ENCODE data around the gene ARL13B.
"Not testable (repeated sequence)": the region's sequence is repeated elsewhere in the genome, so short reads cannot be mapped to it uniquely, and the experiment has no call there.

ARL13B gene

GRCh38 chr3:93979850-93980676 is at the start of gene ARL13B:
TSS of gene ARL13B (plus strand) at chr3:93980155. CDS start at chr3:93980424, 269 bp downstream.
- Mint-ChIP-seq H3K4me1 (ENCODE audit: low read depth) (peaks cover 15% of the 10 kb centered on the region), H3K4me3 (peak within 1 kb of the TSS; percentile 89), H3K27ac (peak within 1 kb of the TSS; percentile 85), H3K9me3 (no peaks in the 10 kb centered on the region), H3K27me3 (no peaks in the 10 kb centered on the region), H3K36me3 (ENCODE audit: low read depth) (peaks cover 5% of the 10 kb centered on the region)
- DNase-seq: peak; percentile 91

DNA sequence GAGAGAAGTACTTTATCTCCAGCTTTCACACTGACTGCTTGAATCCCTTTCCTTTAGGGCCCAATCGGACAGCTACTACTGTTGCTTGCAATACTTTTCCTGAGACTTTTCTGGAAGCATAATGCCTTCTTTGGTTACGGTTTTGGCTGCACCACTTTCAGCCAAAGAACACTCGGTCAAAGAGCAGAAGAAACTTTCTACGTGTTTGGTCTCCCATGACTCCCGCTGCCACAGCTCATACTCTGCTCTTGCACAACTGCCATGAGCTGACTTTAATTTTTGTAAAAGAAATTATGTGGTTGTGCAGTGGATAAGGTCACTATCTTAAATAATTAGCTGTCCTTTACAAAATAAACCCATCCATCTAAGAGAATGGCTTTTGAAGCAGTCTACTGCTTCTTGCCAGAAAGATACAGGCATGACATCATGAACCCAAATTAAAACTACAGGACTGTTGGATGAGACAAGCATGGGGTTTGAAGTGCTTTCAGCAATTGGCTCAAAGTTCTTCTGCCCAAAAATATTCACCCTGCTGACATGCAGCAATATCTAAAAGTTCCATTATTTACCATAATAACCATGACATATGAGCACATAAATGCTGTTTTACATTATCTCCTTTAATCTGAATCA is 48.2 kb upstream of the ARL13B start:
- no peaks in the 10 kb centered on the region for H3K4me1 Mint-ChIP-seq (ENCODE audit: low read depth)
- H3K27ac Mint-ChIP-seq: no peak overlapping the region
- no peak overlapping the region for H3K4me3 Mint-ChIP-seq
- no peaks in the 10 kb centered on the region for H3K36me3 Mint-ChIP-seq (ENCODE audit: low read depth)
- no peaks in the 10 kb centered on the region for H3K27me3 Mint-ChIP-seq
- H3K9me3 Mint-ChIP-seq: no peaks in the 10 kb centered on the region
- DNase-seq: no peak

DNA sequence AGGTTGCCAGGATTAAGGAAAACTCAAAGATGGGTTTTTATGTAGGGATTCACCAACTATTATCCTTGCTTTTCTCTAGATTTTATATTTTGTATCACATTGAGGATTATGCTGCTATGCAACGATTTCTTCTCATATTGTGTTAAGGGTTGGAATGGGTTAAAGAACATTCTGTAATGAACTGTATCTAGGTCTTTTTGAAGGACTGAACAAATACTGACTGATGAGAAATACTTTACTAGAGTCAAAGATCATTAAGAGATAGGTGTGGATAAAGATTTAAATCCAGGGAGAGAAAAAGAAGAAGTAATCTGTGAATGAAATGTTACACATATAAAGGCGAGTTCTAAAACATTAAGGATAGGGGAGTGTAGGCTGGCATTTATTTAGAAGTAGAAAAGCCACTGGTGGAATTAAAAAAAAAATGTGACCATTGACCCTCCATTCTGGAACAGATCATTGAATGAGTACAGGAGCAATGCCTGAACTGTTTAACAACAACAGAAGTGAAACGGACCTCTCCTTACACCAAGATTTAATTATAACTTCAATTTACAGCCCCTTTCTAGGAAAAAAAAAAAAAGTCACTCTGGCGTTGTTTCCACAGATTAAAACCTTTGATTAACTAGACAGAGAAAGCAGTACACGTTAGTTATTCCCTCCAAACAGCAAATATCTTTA is 45.4 kb upstream of the ARL13B start:
- Mint-ChIP-seq H3K4me1 (ENCODE audit: low read depth) (no peaks in the 10 kb centered on the region), H3K36me3 (ENCODE audit: low read depth) (no peaks in the 10 kb centered on the region), H3K4me3 (no peak overlapping the region), H3K9me3 (no peaks in the 10 kb centered on the region), H3K27me3 (no peaks in the 10 kb centered on the region), H3K27ac (no peak overlapping the region)
- DNase-seq: no peak

DNA sequence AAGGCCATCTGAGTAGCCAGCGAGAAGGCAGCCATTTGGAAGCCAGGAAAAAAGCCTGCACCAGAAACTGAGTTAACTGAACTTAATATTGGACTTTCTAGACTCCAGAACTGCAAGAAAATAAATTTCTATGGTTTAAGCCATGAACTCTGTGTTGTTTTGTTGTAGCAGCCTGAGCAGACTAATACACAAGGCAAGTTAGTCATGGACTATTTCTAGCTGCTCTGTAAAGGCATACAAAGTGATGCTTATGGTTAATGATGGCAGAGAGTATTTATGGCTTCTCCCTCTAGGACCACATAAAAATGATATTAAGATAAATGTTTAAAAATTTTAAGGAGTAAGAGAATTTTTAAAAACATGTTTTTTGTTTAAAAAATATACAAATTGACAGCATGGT is 43.4 kb upstream of the ARL13B start:
- no peak overlapping the region for H3K27ac Mint-ChIP-seq

GRCh38 chr3:93937485-93937884 is 42.5 kb upstream of the ARL13B start:
- H3K9me3 Mint-ChIP-seq; H3K4me3 Mint-ChIP-seq; H3K36me3 Mint-ChIP-seq (ENCODE audit: low read depth); H3K27me3 Mint-ChIP-seq; DNase-seq; H3K27ac Mint-ChIP-seq; H3K4me1 Mint-ChIP-seq (ENCODE audit: low read depth): not testable (repeated sequence)

More for the DNA sequence above, 43.4 kb upstream of the ARL13B start:
- H3K4me3 Mint-ChIP-seq: no peak overlapping the region
- no peaks in the 10 kb centered on the region for H3K4me1 Mint-ChIP-seq (ENCODE audit: low read depth)
- no peaks in the 10 kb centered on the region for H3K9me3 Mint-ChIP-seq
- no peak for DNase-seq
- no peaks in the 10 kb centered on the region for H3K27me3 Mint-ChIP-seq
- H3K36me3 Mint-ChIP-seq (ENCODE audit: low read depth): no peaks in the 10 kb centered on the region

GRCh38 chr3:93949958-93950357 is 30.0 kb upstream of the ARL13B start:
- not testable (repeated sequence) for DNase-seq; H3K36me3 Mint-ChIP-seq (ENCODE audit: low read depth); H3K4me1 Mint-ChIP-seq (ENCODE audit: low read depth); H3K27ac Mint-ChIP-seq; H3K4me3 Mint-ChIP-seq; H3K9me3 Mint-ChIP-seq
- peaks cover 30% of the 10 kb centered on the region for H3K27me3 Mint-ChIP-seq

- peaks cover 15% of the 10 kb centered on the region for H3K27me3 Mint-ChIP-seq
- H3K4me3 Mint-ChIP-seq: no peak overlapping the region
- H3K9me3 Mint-ChIP-seq: no peaks in the 10 kb centered on the region
- no peak overlapping the region for H3K27ac Mint-ChIP-seq
- no peaks in the 10 kb centered on the region for H3K36me3 Mint-ChIP-seq (ENCODE audit: low read depth)
- no peak for DNase-seq
- H3K4me1 Mint-ChIP-seq (ENCODE audit: low read depth): no peaks in the 10 kb centered on the region
These were observed 18.9 kb upstream of the ARL13B start for GRCh38 chr3:93961026-93961425.

DNA sequence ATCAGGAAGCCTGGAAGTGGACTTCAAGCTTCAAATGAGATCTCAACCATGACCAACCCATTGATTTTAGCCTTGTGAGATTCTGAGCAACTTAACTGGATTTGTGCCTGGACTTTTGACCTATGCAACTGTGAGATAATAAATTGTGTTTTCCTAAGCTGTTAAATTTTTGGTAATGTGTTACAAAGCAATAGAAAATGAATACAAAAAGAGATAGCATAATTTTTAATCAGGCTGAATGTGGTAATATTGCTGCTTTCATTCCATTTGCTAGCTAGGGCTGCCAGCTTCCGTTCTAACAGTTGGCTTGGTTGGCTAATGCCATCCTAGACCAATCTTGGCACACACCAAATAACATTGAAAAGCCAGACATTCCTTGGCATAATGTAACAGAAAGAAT is 18.5 kb upstream of the ARL13B start:
- no peak overlapping the region for H3K4me3 Mint-ChIP-seq
- DNase-seq: no peak
- H3K36me3 Mint-ChIP-seq (ENCODE audit: low read depth): no peaks in the 10 kb centered on the region
- H3K9me3 Mint-ChIP-seq: no peaks in the 10 kb centered on the region
- peaks cover 15% of the 10 kb centered on the region for H3K27me3 Mint-ChIP-seq
- no peaks in the 10 kb centered on the region for H3K4me1 Mint-ChIP-seq (ENCODE audit: low read depth)
- H3K27ac Mint-ChIP-seq: no peak overlapping the region

GRCh38 chr3:93962798-93963197 is 17.2 kb upstream of the ARL13B start:
- H3K27me3 Mint-ChIP-seq: peaks cover 11% of the 10 kb centered on the region

GRCh38 chr3:93965106-93965505 is 14.8 kb upstream of the ARL13B start:
- H3K27me3 Mint-ChIP-seq; H3K36me3 Mint-ChIP-seq (ENCODE audit: low read depth); H3K4me1 Mint-ChIP-seq (ENCODE audit: low read depth); H3K27ac Mint-ChIP-seq; H3K9me3 Mint-ChIP-seq; DNase-seq; H3K4me3 Mint-ChIP-seq: not testable (repeated sequence)

More at GRCh38 chr3:93962798-93963197, 17.2 kb upstream of the ARL13B start:
- H3K36me3 Mint-ChIP-seq (ENCODE audit: low read depth): no peaks in the 10 kb centered on the region
- DNase-seq: no peak
- no peaks in the 10 kb centered on the region for H3K9me3 Mint-ChIP-seq
- H3K4me1 Mint-ChIP-seq (ENCODE audit: low read depth): no peaks in the 10 kb centered on the region
- H3K27ac Mint-ChIP-seq: no peak overlapping the region
- no peak overlapping the region for H3K4me3 Mint-ChIP-seq

DNA sequence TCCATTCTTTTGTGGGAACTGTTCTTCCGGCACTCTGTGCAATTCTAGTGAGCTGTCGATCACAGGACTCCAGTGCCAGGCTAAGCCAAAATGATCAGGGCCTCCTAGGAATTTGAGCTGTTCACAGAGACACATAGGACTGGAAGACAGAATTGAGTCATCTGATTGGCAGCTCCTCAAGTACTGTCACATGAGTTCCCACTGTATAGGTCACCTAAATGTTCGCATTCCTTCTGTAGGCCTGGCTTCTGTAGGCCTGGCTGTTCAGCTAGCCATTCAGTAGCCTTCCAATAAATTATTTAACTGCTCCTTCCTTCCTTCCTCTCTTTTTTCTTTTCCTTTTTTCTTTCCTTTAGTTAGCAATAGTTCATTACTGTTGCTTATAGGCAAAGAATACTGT is 10.5 kb upstream of the ARL13B start:
- DNase-seq: no peak
- Mint-ChIP-seq H3K4me3 (no peak overlapping the region), H3K27ac (no peak overlapping the region), H3K4me1 (ENCODE audit: low read depth) (peaks cover 12% of the 10 kb centered on the region), H3K9me3 (no peaks in the 10 kb centered on the region), H3K36me3 (ENCODE audit: low read depth) (no peaks in the 10 kb centered on the region), H3K27me3 (peaks cover 22% of the 10 kb centered on the region)

- no peak overlapping the region for H3K4me3 Mint-ChIP-seq
- H3K9me3 Mint-ChIP-seq: no peaks in the 10 kb centered on the region
These were observed 10.0 kb upstream of the ARL13B start for GRCh38 chr3:93969997-93970396.

GRCh38 chr3:93973131-93974126 is 6.5 kb upstream of the ARL13B start, which contains the start of gene PROS1:
TSS of gene PROS1 (minus strand) at chr3:93973896. CDS start at chr3:93973749, 147 bp downstream.
- H3K27ac Mint-ChIP-seq: peak within 1 kb of the TSS; percentile 70
- DNase-seq: peak; percentile 63

More at GRCh38 chr3:93969997-93970396, 10.0 kb upstream of the ARL13B start:
- Mint-ChIP-seq H3K27me3 (peaks cover 20% of the 10 kb centered on the region), H3K27ac (no peak overlapping the region), H3K4me1 (ENCODE audit: low read depth) (peaks cover 12% of the 10 kb centered on the region), H3K36me3 (ENCODE audit: low read depth) (no peaks in the 10 kb centered on the region)
- no peak for DNase-seq

GRCh38 chr3:93981649-93982048 is 1.7 kb downstream of the ARL13B start:
- Mint-ChIP-seq H3K27ac (no peak overlapping the region), H3K4me3 (peak overlapping the region; percentile 89), H3K9me3 (no peaks in the 10 kb centered on the region), H3K4me1 (ENCODE audit: low read depth) (peaks cover 15% of the 10 kb centered on the region), H3K36me3 (ENCODE audit: low read depth) (peaks cover 5% of the 10 kb centered on the region), H3K27me3 (no peaks in the 10 kb centered on the region)
- DNase-seq: no peak

More at GRCh38 chr3:93973131-93974126, 6.5 kb upstream of the ARL13B start, which contains the start of gene PROS1:
- no peaks in the 10 kb centered on the region for H3K36me3 Mint-ChIP-seq (ENCODE audit: low read depth)
- peaks cover 12% of the 10 kb centered on the region for H3K4me1 Mint-ChIP-seq (ENCODE audit: low read depth)
- peaks cover 16% of the 10 kb centered on the region for H3K27me3 Mint-ChIP-seq
- H3K4me3 Mint-ChIP-seq: peak within 1 kb of the TSS; percentile 75
- H3K9me3 Mint-ChIP-seq: no peaks in the 10 kb centered on the region

Measured in activated T-cell treated with anti-CD3 and anti-CD28 coated beads, Interleukin-2, amount 50 U/mL, for 24 hours (primary cell).